Neural cell (in vitro differentiated cells): ENCODE measurements around the gene TAOK2. TPM values are rescaled to one million over a fixed set of nuclear protein-coding genes. Genes with fewer than 3 reads are reported as not detected.

Experiments used
- H2AFZ ChIP-seq: fragments of 200-600, 300-800 bp; sonication (generic), shearing (Covaris generic); 2 replicates; pipeline ENCODE4 v1.6.0; 2014; ENCODE audit warnings: low read depth, mild to moderate bottlenecking, antibody characterized with exemption, low read length, moderate library complexity
- H3F3A ChIP-seq: fragments of 200-600 bp; shearing (Covaris generic); 2 replicates; pipeline ENCODE4 v1.6.1; 2016; ENCODE audit warnings: mild to moderate bottlenecking, moderate library complexity, mixed read lengths, antibody characterized with exemption, low read length; ENCODE audit not compliant: insufficient read depth, poor library complexity, severe bottlenecking
- H3K27ac ChIP-seq: fragments of 200-600, 300-800 bp; sonication (generic), shearing (Covaris generic); 2 replicates; pipeline ENCODE4 v1.5.1; 2014; ENCODE audit warnings: mild to moderate bottlenecking, low read length, moderate library complexity
- H3K27me3 ChIP-seq: fragments of 300-800, 200-600 bp; sonication (generic), shearing (Covaris generic); 2 replicates; pipeline ENCODE4 v1.6.0; 2014; ENCODE audit warnings: mild to moderate bottlenecking, low read depth, low read length, moderate library complexity; ENCODE audit not compliant: insufficient read depth
- H3K36me3 ChIP-seq: fragments of 300-800, 200-600 bp; sonication (generic), shearing (Covaris generic); 2 replicates; pipeline ENCODE4 v1.5.1; 2014; ENCODE audit warnings: mild to moderate bottlenecking, antibody characterized with exemption, low read length, moderate library complexity; ENCODE audit not compliant: insufficient read depth
- H3K4me2 ChIP-seq: fragments of 300-800, 200-600 bp; sonication (generic), shearing (Covaris generic); 2 replicates; pipeline ENCODE4 v1.6.0; 2014; ENCODE audit warnings: mild to moderate bottlenecking, low read length
- H3K4me3 ChIP-seq: fragments of 300-800, 200-600 bp; sonication (generic), shearing (Covaris generic); 2 replicates; pipeline ENCODE4 v1.5.1; 2014; ENCODE audit warnings: mild to moderate bottlenecking, low read length, moderate library complexity
- H3K79me2 ChIP-seq: fragments of 200-600 bp; shearing (Covaris generic); replicated peaks from 2 replicates; pipeline ENCODE4 v1.6.0; 2014; ENCODE audit warnings: mild to moderate bottlenecking, low read length, moderate library complexity; ENCODE audit not compliant: insufficient read depth
- H3K9ac ChIP-seq: fragments of 300-800, 200-600 bp; sonication (generic), shearing (Covaris generic); 2 replicates; pipeline ENCODE4 v1.6.1; 2016; ENCODE audit warnings: mild to moderate bottlenecking, low read length, mixed read lengths
- H3K9me2 ChIP-seq: fragments of 200-600 bp; shearing (Covaris generic); 2 replicates; pipeline ENCODE4 v1.6.1; 2016; ENCODE audit warnings: mild to moderate bottlenecking, low read length, mixed read lengths; ENCODE audit not compliant: insufficient read depth
- H3K9me3 ChIP-seq: fragments of 200-600, 300-800 bp; sonication (generic), shearing (Covaris generic); 2 replicates; pipeline ENCODE4 v1.6.1; 2016; ENCODE audit warnings: mild to moderate bottlenecking, mixed run types, low read length, moderate library complexity, mixed read lengths
- H4K20me1 ChIP-seq: fragments of 200-600 bp; shearing (Covaris generic); 2 replicates; pipeline ENCODE4 v1.6.1; 2016; ENCODE audit warnings: mild to moderate bottlenecking, mixed run types; ENCODE audit not compliant: insufficient read depth
- EP300 ChIP-seq: fragments of 450-650 bp; conservative IDR thresholded peaks from 2 replicates; pipeline ENCODE4 v1.6.1; 2014; ENCODE audit warnings: antibody characterized with exemption, mild to moderate bottlenecking, moderate library complexity; ENCODE audit not compliant: poor library complexity, severe bottlenecking
- EZH2 ChIP-seq: fragments of 200-600, 300-800 bp; shearing (Covaris generic), sonication (generic); IDR thresholded peaks from 2 replicates; pipeline ENCODE4 v1.6.1; 2014; ENCODE audit warnings: antibody characterized with exemption, low read length, borderline replicate concordance, mild to moderate bottlenecking; ENCODE audit not compliant: insufficient read depth, poor library complexity, severe bottlenecking
- MXI1 ChIP-seq: fragments of 450-650 bp; conservative IDR thresholded peaks from 2 replicates; pipeline ENCODE4 v1.6.1; 2014; ENCODE audit warnings: antibody characterized with exemption, mild to moderate bottlenecking; ENCODE audit not compliant: poor library complexity, severe bottlenecking
- POLR2AphosphoS5 ChIP-seq: IDR thresholded peaks from 2 replicates; pipeline ENCODE4 v1.6.1; 2012
- RAD21 ChIP-seq: fragments of 450-650 bp; conservative IDR thresholded peaks from 2 replicates; pipeline ENCODE4 v1.6.1; 2014; ENCODE audit warnings: antibody characterized with exemption, mild to moderate bottlenecking, moderate library complexity
- SMC3 ChIP-seq: fragments of 450-650 bp; conservative IDR thresholded peaks from 2 replicates; pipeline ENCODE4 v1.6.1; 2014; ENCODE audit warnings: antibody characterized with exemption, mild to moderate bottlenecking, moderate library complexity; ENCODE audit not compliant: poor library complexity
- TAF1 ChIP-seq: IDR thresholded peaks from 2 replicates; pipeline ENCODE4 v1.6.1; 2012; ENCODE audit warnings: low read depth
- polyA plus RNA-seq: library from polyadenylated mRNA; depleted of rRNA; stranded (reverse); fragments of >200 nt; gene quantifications from 2 replicates; pipeline ENCODE4 v1.2.3, GENCODE V29; 2014
- TF ChIP-seq, protein P1 (sequence below): fragments of 450-650 bp; IDR thresholded peaks from 2 replicates; pipeline ENCODE4 v1.5.1; 2014; ENCODE audit warnings: antibody characterized with exemption, mild to moderate bottlenecking, moderate library complexity; ENCODE audit not compliant: poor library complexity, severe bottlenecking
- TF ChIP-seq, protein P2 (sequence below): IDR thresholded peaks from 2 replicates; pipeline ENCODE4 v1.6.1; 2012; ENCODE audit warnings: borderline replicate concordance

The TAOK2 gene
- polyA plus RNA-seq, 1 donor from 2014 or later: 62.7 TPM

DNA sequence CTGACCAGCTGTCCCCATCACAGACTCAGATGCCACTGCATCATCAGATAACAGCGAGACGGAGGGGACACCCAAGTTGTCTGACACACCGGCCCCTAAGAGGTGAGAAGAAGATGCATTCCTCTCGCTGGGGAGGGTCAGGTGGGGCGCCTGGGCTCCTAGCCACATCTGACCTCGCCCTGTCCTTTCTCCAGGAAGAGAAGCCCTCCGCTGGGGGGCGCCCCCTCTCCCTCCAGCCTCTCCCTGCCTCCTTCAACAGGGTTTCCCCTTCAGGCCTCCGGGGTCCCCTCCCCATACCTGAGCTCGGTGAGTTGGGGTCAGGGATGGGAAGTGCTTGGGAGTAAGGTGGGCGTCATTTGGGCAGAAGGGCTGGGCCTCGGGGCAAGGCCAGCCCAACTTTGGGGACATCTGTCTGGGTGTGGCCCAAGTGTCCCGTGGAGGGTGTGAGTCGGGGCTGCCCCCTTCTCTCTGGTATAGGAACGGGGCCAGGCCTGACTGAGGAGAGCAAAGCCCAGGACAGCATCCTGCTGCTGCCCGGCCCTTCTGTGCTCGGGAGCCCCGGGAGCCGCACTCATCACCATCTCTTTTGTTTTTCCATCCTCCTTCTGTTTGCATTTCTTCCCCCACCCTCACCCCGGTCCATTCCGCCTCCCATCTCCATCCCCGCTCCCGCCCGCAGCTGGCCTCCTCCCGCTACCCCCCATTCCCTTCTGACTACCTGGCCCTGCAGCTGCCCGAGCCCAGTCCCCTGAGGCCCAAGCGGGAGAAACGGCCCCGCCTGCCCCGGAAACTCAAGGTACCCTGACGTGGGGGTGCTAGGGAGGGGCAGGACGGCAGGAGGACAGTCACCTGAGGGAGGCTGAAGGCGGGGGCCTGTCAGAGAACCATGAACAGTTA is 27.3 kb downstream of the TAOK2 start:
- no peaks in the 10 kb centered on the region for H3F3A ChIP-seq
- H3K4me3 ChIP-seq: no peak overlapping the region
- H3K27ac ChIP-seq: no peak overlapping the region
- no peak overlapping the region for H2AFZ ChIP-seq
- no peak overlapping the region for H3K4me2 ChIP-seq
- H3K9me2 ChIP-seq: no peaks in the 10 kb centered on the region
- TF ChIP-seq RAD21 (no peak), TAF1 (no peak), EZH2 (no peak), SMC3 (no peak), MXI1 (no peak), EP300 (no peak)
- TF ChIP-seq, protein P1, sequence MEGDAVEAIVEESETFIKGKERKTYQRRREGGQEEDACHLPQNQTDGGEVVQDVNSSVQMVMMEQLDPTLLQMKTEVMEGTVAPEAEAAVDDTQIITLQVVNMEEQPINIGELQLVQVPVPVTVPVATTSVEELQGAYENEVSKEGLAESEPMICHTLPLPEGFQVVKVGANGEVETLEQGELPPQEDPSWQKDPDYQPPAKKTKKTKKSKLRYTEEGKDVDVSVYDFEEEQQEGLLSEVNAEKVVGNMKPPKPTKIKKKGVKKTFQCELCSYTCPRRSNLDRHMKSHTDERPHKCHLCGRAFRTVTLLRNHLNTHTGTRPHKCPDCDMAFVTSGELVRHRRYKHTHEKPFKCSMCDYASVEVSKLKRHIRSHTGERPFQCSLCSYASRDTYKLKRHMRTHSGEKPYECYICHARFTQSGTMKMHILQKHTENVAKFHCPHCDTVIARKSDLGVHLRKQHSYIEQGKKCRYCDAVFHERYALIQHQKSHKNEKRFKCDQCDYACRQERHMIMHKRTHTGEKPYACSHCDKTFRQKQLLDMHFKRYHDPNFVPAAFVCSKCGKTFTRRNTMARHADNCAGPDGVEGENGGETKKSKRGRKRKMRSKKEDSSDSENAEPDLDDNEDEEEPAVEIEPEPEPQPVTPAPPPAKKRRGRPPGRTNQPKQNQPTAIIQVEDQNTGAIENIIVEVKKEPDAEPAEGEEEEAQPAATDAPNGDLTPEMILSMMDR: no peak
- TF ChIP-seq, protein P2, sequence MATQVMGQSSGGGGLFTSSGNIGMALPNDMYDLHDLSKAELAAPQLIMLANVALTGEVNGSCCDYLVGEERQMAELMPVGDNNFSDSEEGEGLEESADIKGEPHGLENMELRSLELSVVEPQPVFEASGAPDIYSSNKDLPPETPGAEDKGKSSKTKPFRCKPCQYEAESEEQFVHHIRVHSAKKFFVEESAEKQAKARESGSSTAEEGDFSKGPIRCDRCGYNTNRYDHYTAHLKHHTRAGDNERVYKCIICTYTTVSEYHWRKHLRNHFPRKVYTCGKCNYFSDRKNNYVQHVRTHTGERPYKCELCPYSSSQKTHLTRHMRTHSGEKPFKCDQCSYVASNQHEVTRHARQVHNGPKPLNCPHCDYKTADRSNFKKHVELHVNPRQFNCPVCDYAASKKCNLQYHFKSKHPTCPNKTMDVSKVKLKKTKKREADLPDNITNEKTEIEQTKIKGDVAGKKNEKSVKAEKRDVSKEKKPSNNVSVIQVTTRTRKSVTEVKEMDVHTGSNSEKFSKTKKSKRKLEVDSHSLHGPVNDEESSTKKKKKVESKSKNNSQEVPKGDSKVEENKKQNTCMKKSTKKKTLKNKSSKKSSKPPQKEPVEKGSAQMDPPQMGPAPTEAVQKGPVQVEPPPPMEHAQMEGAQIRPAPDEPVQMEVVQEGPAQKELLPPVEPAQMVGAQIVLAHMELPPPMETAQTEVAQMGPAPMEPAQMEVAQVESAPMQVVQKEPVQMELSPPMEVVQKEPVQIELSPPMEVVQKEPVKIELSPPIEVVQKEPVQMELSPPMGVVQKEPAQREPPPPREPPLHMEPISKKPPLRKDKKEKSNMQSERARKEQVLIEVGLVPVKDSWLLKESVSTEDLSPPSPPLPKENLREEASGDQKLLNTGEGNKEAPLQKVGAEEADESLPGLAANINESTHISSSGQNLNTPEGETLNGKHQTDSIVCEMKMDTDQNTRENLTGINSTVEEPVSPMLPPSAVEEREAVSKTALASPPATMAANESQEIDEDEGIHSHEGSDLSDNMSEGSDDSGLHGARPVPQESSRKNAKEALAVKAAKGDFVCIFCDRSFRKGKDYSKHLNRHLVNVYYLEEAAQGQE: no peak
- peaks cover 7% of the 10 kb centered on the region for H3K79me2 ChIP-seq
- H3K36me3 ChIP-seq: no peaks in the 10 kb centered on the region
- no peaks in the 10 kb centered on the region for H3K27me3 ChIP-seq
- H4K20me1 ChIP-seq: no peaks in the 10 kb centered on the region
- no peak overlapping the region for H3K9ac ChIP-seq
- no peaks in the 10 kb centered on the region for H3K9me3 ChIP-seq

DNA sequence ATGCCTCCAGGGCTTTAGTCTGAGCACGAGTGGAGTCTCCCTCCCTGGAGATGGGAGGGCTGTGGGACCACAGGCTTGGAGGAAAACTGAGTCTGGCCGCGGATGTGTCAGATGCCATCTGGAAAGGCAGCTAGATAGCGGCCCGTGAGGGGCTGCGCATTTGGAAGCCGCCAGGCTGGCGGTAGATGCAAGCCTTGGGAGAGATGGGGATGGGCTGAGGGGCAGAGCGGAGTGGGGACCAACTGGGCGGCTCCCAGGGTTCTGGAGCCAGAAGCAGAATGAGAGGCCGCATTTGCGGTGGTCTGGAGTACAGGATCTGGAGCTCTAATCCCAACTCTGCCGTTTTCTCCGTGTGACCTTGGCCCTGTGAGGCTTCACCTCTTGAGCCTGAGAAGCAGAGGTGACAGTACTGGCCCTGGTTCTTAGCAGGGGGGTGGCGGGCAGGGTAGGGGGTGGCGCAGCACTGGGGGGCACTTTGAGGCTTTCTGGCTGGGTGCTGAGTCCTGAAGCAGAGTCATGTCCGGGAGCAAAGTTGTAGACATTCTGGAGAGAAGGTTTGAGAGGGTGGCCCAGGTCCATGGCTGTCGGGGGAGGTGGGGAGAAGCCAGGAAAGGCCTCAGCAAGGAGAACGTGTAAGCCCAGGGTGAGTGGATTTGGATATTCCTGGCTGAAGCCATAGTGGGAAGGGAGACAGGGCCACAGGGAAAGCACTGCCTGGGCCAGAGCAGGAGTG is 29.1 kb downstream of the TAOK2 start:
- Histone ChIP-seq H3K9me3 (no peaks in the 10 kb centered on the region), H3K36me3 (no peaks in the 10 kb centered on the region), H3K27ac (no peak overlapping the region), H3F3A (no peaks in the 10 kb centered on the region), H3K79me2 (no peaks in the 10 kb centered on the region), H3K9me2 (no peaks in the 10 kb centered on the region), H3K4me2 (no peak overlapping the region), H3K27me3 (no peaks in the 10 kb centered on the region), H3K9ac (no peak overlapping the region), H2AFZ (no peak overlapping the region), H4K20me1 (no peaks in the 10 kb centered on the region), H3K4me3 (no peak overlapping the region)
- TF ChIP-seq EP300 (no peak), RAD21 (no peak), SMC3 (no peak), MXI1 (no peak), POLR2AphosphoS5 (no peak), TAF1 (no peak), EZH2 (no peak)
- TF ChIP-seq, protein P2: no peak
- TF ChIP-seq, protein P1: no peak
